ENCODE data around the gene TGFB3.

DNA sequence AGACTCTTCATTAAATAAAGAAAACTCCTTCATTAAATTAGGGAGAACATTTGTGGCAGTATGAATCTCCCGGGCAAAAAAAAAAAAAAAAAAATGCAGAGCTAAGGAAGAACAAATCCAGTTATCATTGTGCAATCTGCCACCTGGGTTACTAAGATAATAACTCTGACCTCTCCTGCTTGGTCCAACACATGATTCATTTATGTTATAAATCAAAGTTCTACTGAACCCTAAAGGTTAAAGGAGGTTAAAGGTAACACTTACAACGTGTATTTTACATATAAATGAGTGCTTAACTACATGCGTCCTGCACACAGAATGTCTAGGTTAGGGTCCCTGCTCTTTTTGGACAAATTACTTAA, 4.2 kb downstream of the TGFB3 start:
- TF ChIP-seq, protein P1, sequence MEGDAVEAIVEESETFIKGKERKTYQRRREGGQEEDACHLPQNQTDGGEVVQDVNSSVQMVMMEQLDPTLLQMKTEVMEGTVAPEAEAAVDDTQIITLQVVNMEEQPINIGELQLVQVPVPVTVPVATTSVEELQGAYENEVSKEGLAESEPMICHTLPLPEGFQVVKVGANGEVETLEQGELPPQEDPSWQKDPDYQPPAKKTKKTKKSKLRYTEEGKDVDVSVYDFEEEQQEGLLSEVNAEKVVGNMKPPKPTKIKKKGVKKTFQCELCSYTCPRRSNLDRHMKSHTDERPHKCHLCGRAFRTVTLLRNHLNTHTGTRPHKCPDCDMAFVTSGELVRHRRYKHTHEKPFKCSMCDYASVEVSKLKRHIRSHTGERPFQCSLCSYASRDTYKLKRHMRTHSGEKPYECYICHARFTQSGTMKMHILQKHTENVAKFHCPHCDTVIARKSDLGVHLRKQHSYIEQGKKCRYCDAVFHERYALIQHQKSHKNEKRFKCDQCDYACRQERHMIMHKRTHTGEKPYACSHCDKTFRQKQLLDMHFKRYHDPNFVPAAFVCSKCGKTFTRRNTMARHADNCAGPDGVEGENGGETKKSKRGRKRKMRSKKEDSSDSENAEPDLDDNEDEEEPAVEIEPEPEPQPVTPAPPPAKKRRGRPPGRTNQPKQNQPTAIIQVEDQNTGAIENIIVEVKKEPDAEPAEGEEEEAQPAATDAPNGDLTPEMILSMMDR (optimal IDR thresholded peaks at IDR 0.05 in 1 of 3, IDR thresholded peaks at IDR 0.05 in 1 of 3, conservative IDR thresholded peaks at IDR 0.05 in 1 of 3; ENCODE audit: extremely low read depth in 1 of 3, insufficient read depth in 2 of 3, low read length in 3 of 3): no peak
- no peak for TF ChIP-seq EZH2 (IDR thresholded peaks at IDR 0.05; ENCODE audit: low read length)
